A549 (cell line): ENCODE data around the gene CYSRT1.

Experiments
- CBX2 ChIP-seq: fragments of 200-600 bp; sonication (generic); IDR thresholded peaks from 2 replicates; pipeline ENCODE4 v1.6.1; 2016; ENCODE audit warnings: low read depth, mild to moderate bottlenecking, borderline replicate concordance
- CHD4 ChIP-seq: fragments of 200-600 bp; sonication (generic); IDR thresholded peaks from 2 replicates; pipeline ENCODE4 v1.6.1; 2016; ENCODE audit warnings: antibody characterized with exemption, mild to moderate bottlenecking, borderline replicate concordance
- CTCF ChIP-seq: fragments of >200 bp; sonication (Bioruptor Twin); formaldehyde crosslinking; IDR thresholded peaks from 3 replicates; pipeline ENCODE4 v1.5.1; 2016
- POLR2A ChIP-seq: IDR thresholded peaks from 2 replicates; pipeline ENCODE4 v1.6.1; 2012; ENCODE audit warnings: mild to moderate bottlenecking, low read length
- RAD21 ChIP-seq, 2 experiments: fragments of >200 bp in 1 of 2; sonication (Bioruptor Twin) in 1 of 2; formaldehyde crosslinking in 1 of 2; IDR thresholded peaks in 1 of 2; conservative IDR thresholded peaks in 1 of 2; 2 replicates in 1 of 2; 3 replicates in 1 of 2; pipeline ENCODE4 v1.6.1; 2012 to 2018; ENCODE audit warnings: inconsistent platforms in 1 of 2
- REST ChIP-seq: fragments of 200-600 bp; sonication (generic); IDR thresholded peaks from 2 replicates; pipeline ENCODE4 v1.6.1; 2016; ENCODE audit warnings: antibody characterized with exemption, mild to moderate bottlenecking, moderate library complexity
- SREBF2 ChIP-seq: fragments of 450-650 bp; IDR thresholded peaks from 2 replicates; pipeline ENCODE4 v1.6.1; 2014; ENCODE audit warnings: mild to moderate bottlenecking, moderate library complexity

- no peak for TF ChIP-seq POLR2A
- TF ChIP-seq CTCF: no peak
- no peak for TF ChIP-seq REST
- no peak for TF ChIP-seq CBX2
- no peak for TF ChIP-seq CHD4
- TF ChIP-seq RAD21 (conservative IDR thresholded peaks at IDR 0.05 in 1 of 2, IDR thresholded peaks at IDR 0.05 in 1 of 2): no peak
- TF ChIP-seq SREBF2: no peak
Measured at GRCh38 chr9:137228968-137229896, 4.3 kb downstream of the CYSRT1 start.
